Measurements from ENCODE around the gene TACO1.

DNA sequence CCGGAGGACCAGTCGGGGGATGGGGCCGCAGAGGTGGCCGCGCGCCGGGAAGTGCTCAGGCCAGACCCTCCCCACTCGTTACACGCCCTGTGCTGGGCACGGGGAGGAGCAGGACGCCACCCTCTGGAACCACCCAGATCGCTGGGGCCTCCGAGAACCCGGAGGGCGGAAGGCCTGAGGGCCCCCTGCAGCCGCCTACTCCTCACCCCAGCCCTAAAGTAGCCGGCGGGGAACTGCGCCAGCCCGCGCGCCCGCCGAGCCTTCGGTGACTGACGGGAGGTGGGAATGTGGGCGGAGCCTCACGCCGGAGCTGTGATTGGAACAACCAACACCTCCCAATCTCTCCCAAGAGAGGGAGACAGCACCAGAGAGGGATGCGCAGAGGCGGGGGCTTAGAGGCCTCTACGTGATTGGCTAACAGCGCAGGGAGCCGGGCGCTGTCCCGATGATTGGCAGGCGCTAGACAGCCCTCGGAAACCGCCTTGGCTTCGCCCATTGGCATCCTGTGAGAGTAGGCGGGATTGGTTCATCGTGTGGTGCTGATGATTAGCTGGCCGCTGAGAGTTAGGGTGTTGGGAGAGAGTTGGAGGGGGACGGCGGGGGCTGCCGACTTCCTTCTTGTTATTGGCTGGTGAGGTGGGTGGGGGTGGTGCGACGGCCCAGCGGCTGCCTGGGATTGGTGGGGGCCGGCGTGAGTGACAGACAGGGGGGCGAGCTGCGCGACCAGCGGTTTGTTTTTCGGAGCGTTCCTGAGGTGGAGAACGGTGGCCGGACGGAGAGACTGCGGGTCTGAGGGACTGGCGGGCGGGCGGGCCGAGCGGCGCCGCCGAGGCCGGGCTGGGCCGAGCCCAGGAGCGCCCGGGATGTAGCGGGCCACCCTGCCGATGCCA, 21.2 kb downstream of the TACO1 start, which contains the start of gene MAP3K3:
- TF ChIP-seq, protein P1, sequence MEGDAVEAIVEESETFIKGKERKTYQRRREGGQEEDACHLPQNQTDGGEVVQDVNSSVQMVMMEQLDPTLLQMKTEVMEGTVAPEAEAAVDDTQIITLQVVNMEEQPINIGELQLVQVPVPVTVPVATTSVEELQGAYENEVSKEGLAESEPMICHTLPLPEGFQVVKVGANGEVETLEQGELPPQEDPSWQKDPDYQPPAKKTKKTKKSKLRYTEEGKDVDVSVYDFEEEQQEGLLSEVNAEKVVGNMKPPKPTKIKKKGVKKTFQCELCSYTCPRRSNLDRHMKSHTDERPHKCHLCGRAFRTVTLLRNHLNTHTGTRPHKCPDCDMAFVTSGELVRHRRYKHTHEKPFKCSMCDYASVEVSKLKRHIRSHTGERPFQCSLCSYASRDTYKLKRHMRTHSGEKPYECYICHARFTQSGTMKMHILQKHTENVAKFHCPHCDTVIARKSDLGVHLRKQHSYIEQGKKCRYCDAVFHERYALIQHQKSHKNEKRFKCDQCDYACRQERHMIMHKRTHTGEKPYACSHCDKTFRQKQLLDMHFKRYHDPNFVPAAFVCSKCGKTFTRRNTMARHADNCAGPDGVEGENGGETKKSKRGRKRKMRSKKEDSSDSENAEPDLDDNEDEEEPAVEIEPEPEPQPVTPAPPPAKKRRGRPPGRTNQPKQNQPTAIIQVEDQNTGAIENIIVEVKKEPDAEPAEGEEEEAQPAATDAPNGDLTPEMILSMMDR (IDR thresholded peaks at IDR 0.05), result peak; percentile 5 to 20 (median 10)
- TF ChIP-seq POLR2A (IDR thresholded peaks at IDR 0.05), result peak; percentile 74 to 84

Measured in uterus (tissue), 2 donors.